Liver (tissue), 9 donors: ENCODE data around the gene SEMA5A. TPM values are rescaled to one million over a fixed set of nuclear protein-coding genes. Genes with fewer than 3 reads are reported as not detected.

Experiments used
- DNase-seq: peaks from one replicate; pipeline ENCODE4 v3.0.0-alpha.2; 2017; ENCODE audit warnings: low spot score
- H3K27ac ChIP-seq, 2 donors: one replicate each; pipeline ENCODE4 v1.7.0; 2013; ENCODE audit warnings: inconsistent platforms in 2 of 2, low read length in 2 of 2, control low read depth in 1 of 2, low read depth in 1 of 2, mild to moderate bottlenecking in 1 of 2
- H3K27me3 ChIP-seq, 4 donors: one replicate each; pipeline versions ENCODE4 v1.6.1 to v1.7.0; 2013; ENCODE audit warnings: low read length in 3 of 4, inconsistent platforms in 1 of 4, mild to moderate bottlenecking in 1 of 4, moderate library complexity in 1 of 4; ENCODE audit not compliant: control insufficient read depth in 4 of 4, insufficient read depth in 4 of 4
- H3K36me3 ChIP-seq, 4 donors: one replicate each; pipeline versions ENCODE4 v1.6.1 to v1.7.0; 2013; ENCODE audit warnings: low read length in 3 of 4, mild to moderate bottlenecking in 3 of 4, low read depth in 1 of 4, moderate library complexity in 1 of 4; ENCODE audit not compliant: control insufficient read depth in 4 of 4, insufficient read depth in 3 of 4
- H3K4me1 ChIP-seq, 4 donors: one replicate each; pipeline versions ENCODE4 v1.6.1 to v1.7.0; 2013; ENCODE audit warnings: low read length in 3 of 4, mild to moderate bottlenecking in 3 of 4, moderate library complexity in 1 of 4; ENCODE audit not compliant: control insufficient read depth in 4 of 4, insufficient read depth in 4 of 4
- H3K4me3 ChIP-seq, 3 donors: one replicate each; pipeline versions ENCODE4 v1.6.1 to v1.7.0; 2013; ENCODE audit warnings: low read length in 3 of 3, control low read depth in 1 of 3, low read depth in 1 of 3, mild to moderate bottlenecking in 1 of 3
- H3K9ac ChIP-seq, 2 donors: one replicate each; pipeline ENCODE4 v1.7.0; 2013; ENCODE audit warnings: low read length in 2 of 2, mild to moderate bottlenecking in 2 of 2, moderate library complexity in 2 of 2, control low read depth in 1 of 2, low read depth in 1 of 2
- H3K9me3 ChIP-seq, 4 donors: one replicate each; pipeline versions ENCODE4 v1.6.1 to v1.7.0; 2013; ENCODE audit warnings: low read length in 3 of 4; ENCODE audit not compliant: control insufficient read depth in 4 of 4
- ATF3 ChIP-seq: IDR thresholded peaks from 2 replicates; pipeline ENCODE4 v1.6.1; 2016; ENCODE audit warnings: antibody characterized with exemption
- CTCF ChIP-seq: fragments of 150-350 bp; IDR thresholded peaks from 2 replicates; pipeline ENCODE4 v1.5.1; 2017; ENCODE audit warnings: improper control_type of control experiment, low read depth, low read length; ENCODE audit not compliant: missing input control
- EGR1 ChIP-seq, 2 donors: IDR thresholded peaks; 2 replicates each; pipeline ENCODE4 v1.6.1; 2016 to 2018; ENCODE audit warnings: antibody characterized with exemption in 2 of 2, low read depth in 2 of 2
- FOXA1 ChIP-seq: IDR thresholded peaks from 2 replicates; pipeline ENCODE4 v1.6.1; 2016; ENCODE audit warnings: antibody characterized with exemption
- FOXA2 ChIP-seq: IDR thresholded peaks from 2 replicates; pipeline ENCODE4 v1.6.1; 2016; ENCODE audit warnings: antibody characterized with exemption
- GABPA ChIP-seq, 2 donors: IDR thresholded peaks in 1 of 2; conservative IDR thresholded peaks in 1 of 2; 2 replicates each; pipeline ENCODE4 v1.6.1; 2016; ENCODE audit warnings: antibody characterized with exemption in 2 of 2, mild to moderate bottlenecking in 1 of 2, moderate library complexity in 1 of 2
- HNF4A ChIP-seq, 2 donors: conservative IDR thresholded peaks; 2 replicates each; pipeline ENCODE4 v1.6.1; 2016; ENCODE audit warnings: antibody characterized with exemption in 2 of 2, mild to moderate bottlenecking in 2 of 2
- HNF4G ChIP-seq: IDR thresholded peaks from 2 replicates; pipeline ENCODE4 v1.6.1; 2016; ENCODE audit warnings: antibody characterized with exemption
- JUND ChIP-seq, 2 donors: IDR thresholded peaks; 2 replicates each; pipeline ENCODE4 v1.6.1; 2016; ENCODE audit warnings: antibody characterized with exemption in 2 of 2
- MAX ChIP-seq: IDR thresholded peaks from 2 replicates; pipeline ENCODE4 v1.6.1; 2016; ENCODE audit warnings: antibody characterized with exemption
- NR2F2 ChIP-seq: IDR thresholded peaks from 2 replicates; pipeline ENCODE4 v1.6.1; 2016; ENCODE audit warnings: antibody characterized with exemption
- RAD21 ChIP-seq, 2 donors: IDR thresholded peaks; 2 replicates each; pipeline ENCODE4 v1.6.1; 2016; ENCODE audit warnings: antibody characterized with exemption in 2 of 2, mild to moderate bottlenecking in 2 of 2
- RXRA ChIP-seq, 2 donors: IDR thresholded peaks; 2 replicates each; pipeline ENCODE4 v1.6.1; 2017 to 2018; ENCODE audit warnings: antibody characterized with exemption in 2 of 2, mild to moderate bottlenecking in 1 of 2
- SP1 ChIP-seq: IDR thresholded peaks from 2 replicates; pipeline ENCODE4 v1.6.1; 2018; ENCODE audit warnings: antibody characterized with exemption, mild to moderate bottlenecking
- TAF1 ChIP-seq: conservative IDR thresholded peaks from 2 replicates; pipeline ENCODE4 v1.6.1; 2016; ENCODE audit warnings: antibody characterized with exemption, mild to moderate bottlenecking
- YY1 ChIP-seq: IDR thresholded peaks from 2 replicates; pipeline ENCODE4 v1.6.1; 2016; ENCODE audit warnings: antibody characterized with exemption, mild to moderate bottlenecking
- WGBS: extraction: QIAGEN DNeasy Blood & Tissue Kit; methylation state at CpG from one replicate; pipeline ENCODE4 v1.1.7; 2013; 5-methylcytosine and 5-hydroxymethylcytosine counted together
- polyA plus RNA-seq, 2 donors: library from polyadenylated mRNA; stranded (reverse) in 1 of 2; unstranded in 1 of 2; fragments of 200-250 nt in 1 of 2; fragments of >200 nt in 1 of 2; fragmentation: Nextera tagmentation in 1 of 2; extraction: Ambion mirVana in 1 of 2; gene quantifications; one replicate each; pipeline versions ENCODE4 v1.2.1 to v1.2.3, GENCODE V29; 2013 to 2015
- total RNA-seq, 2 donors: library from RNA; depleted of rRNA; stranded (reverse); fragments of >200 nt; gene quantifications; one replicate each; pipeline ENCODE4 v1.2.3, GENCODE V29; 2014
- donor health status: healthy.
- donor health status: healthy.
- donor health status: healthy.
- donor health status: healthy.
- donor health status: healthy.

SEMA5A gene
- total and polyA plus RNA-seq, 4 donors = 1.1 to 5.8 (median 3.2) TPM

GRCh38 chr5:9066349-9066748 lies 479.5 kb downstream of the SEMA5A start:
- 91% methylated on average over 17 of the region's 17 CpGs for WGBS

GRCh38 chr5:9063615-9064245 lies 482.1 kb downstream of the SEMA5A start:
- Histone ChIP-seq H3K9ac (no peak overlapping the region), H3K4me3 (no peak overlapping the region), H3K36me3 (peaks cover 0 to 13% (median 6%) of the 10 kb centered on the region in 4 donors), H3K9me3 (no peaks in the 10 kb centered on the region), H3K27me3 (no peaks in the 10 kb centered on the region), H3K4me1 (no peaks in the 10 kb centered on the region), H3K27ac (no peak overlapping the region)
- no peak for DNase-seq
- WGBS = 75% methylated on average over 3 of the region's 3 CpGs
- TF ChIP-seq FOXA2 (no peak), JUND (IDR thresholded peaks at IDR 0.05) (no peak), RAD21 (IDR thresholded peaks at IDR 0.05) (no peak), FOXA1 (no peak), HNF4G (no peak), YY1 (no peak), EGR1 (IDR thresholded peaks at IDR 0.05; ENCODE audit: low read depth in 2 of 2) (no peak), HNF4A (conservative IDR thresholded peaks at IDR 0.05) (no peak), CTCF (no peak), GABPA (IDR thresholded peaks at IDR 0.05 in 1 of 2, conservative IDR thresholded peaks at IDR 0.05 in 1 of 2) (no peak), ATF3 (no peak), TAF1 (no peak), NR2F2 (no peak), MAX (no peak)

More at GRCh38 chr5:9066349-9066748, 479.5 kb downstream of the SEMA5A start:
- no peaks in the 10 kb centered on the region for H3K27me3 ChIP-seq
- no peak overlapping the region for H3K4me3 ChIP-seq
- H3K36me3 ChIP-seq = peaks cover 0 to 13% (median 6%) of the 10 kb centered on the region in 4 donors
- no peak overlapping the region for H3K27ac ChIP-seq
- no peak for TF ChIP-seq HNF4G
- H3K9me3 ChIP-seq = no peaks in the 10 kb centered on the region
- no peak overlapping the region for H3K9ac ChIP-seq
- H3K4me1 ChIP-seq = no peaks in the 10 kb centered on the region
- no peak for DNase-seq

- Histone ChIP-seq H3K4me3 (no peak overlapping the region), H3K36me3 (peaks cover 0 to 13% (median 6%) of the 10 kb centered on the region in 4 donors), H3K9ac (no peak overlapping the region), H3K9me3 (no peaks in the 10 kb centered on the region), H3K27me3 (no peaks in the 10 kb centered on the region), H3K4me1 (no peaks in the 10 kb centered on the region), H3K27ac (no peak overlapping the region)
- 93% methylated on average over 11 of the region's 11 CpGs for WGBS
- no peak for DNase-seq
- no peak for TF ChIP-seq SP1
- no peak for TF ChIP-seq GABPA (IDR thresholded peaks at IDR 0.05 in 1 of 2, conservative IDR thresholded peaks at IDR 0.05 in 1 of 2)
- TF ChIP-seq HNF4G = no peak
- no peak for TF ChIP-seq NR2F2
- TF ChIP-seq TAF1 = no peak
- TF ChIP-seq CTCF = no peak
- TF ChIP-seq FOXA2 = no peak
- no peak for TF ChIP-seq RXRA (IDR thresholded peaks at IDR 0.05)
- TF ChIP-seq MAX = no peak
- TF ChIP-seq JUND (IDR thresholded peaks at IDR 0.05) = no peak
- no peak for TF ChIP-seq FOXA1
- TF ChIP-seq EGR1 (IDR thresholded peaks at IDR 0.05; ENCODE audit: low read depth in 2 of 2) = no peak
- no peak for TF ChIP-seq HNF4A (conservative IDR thresholded peaks at IDR 0.05)
Observed at GRCh38 chr5:9062873-9063272, 483.0 kb downstream of the SEMA5A start.
